ENCODE measurements around the gene BBX.
A peak's percentile ranks its signal among the peaks of the same experiment; 100 is the strongest.

BBX gene

GRCh38 chr3:107598926-107599771 lies 76.4 kb downstream of the BBX start:
- no peak for TF ChIP-seq POLR2A (IDR thresholded peaks at IDR 0.05; ENCODE audit: low read depth, low read length)
- DNase-seq (ENCODE audit: insufficient read length, low spot score): no peak

GRCh38 chr3:107599772-107600145 lies 77.0 kb downstream of the BBX start:
- TF ChIP-seq POLR2A (IDR thresholded peaks at IDR 0.05; ENCODE audit: low read depth, low read length): no peak
- DNase-seq (ENCODE audit: insufficient read length, low spot score) (no peak), FAIRE-seq (no peak)

More at GRCh38 chr3:107598926-107599771, 76.4 kb downstream of the BBX start:
- FAIRE-seq: peak; percentile 85

- DNase-seq (ENCODE audit: insufficient read length, low spot score) (no peak), FAIRE-seq (no peak)
- no peak for TF ChIP-seq POLR2A (IDR thresholded peaks at IDR 0.05; ENCODE audit: low read depth, low read length)
These were observed 78.0 kb downstream of the BBX start for GRCh38 chr3:107600780-107601179.

- TF ChIP-seq POLR2A (IDR thresholded peaks at IDR 0.05; ENCODE audit: low read depth, low read length): no peak
- DNase-seq (ENCODE audit: insufficient read length, low spot score) (no peak), FAIRE-seq (peak; percentile 11)
These were observed 81.5 kb downstream of the BBX start for GRCh38 chr3:107604057-107604822.

- no peak for TF ChIP-seq POLR2A (IDR thresholded peaks at IDR 0.05; ENCODE audit: low read depth, low read length)
- DNase-seq (ENCODE audit: insufficient read length, low spot score) (no peak), FAIRE-seq (no peak)
These were observed 89.2 kb downstream of the BBX start for GRCh38 chr3:107611775-107612469.

- FAIRE-seq: no peak
- no peak for TF ChIP-seq POLR2A (IDR thresholded peaks at IDR 0.05; ENCODE audit: low read depth, low read length)
These were observed 89.9 kb downstream of the BBX start for GRCh38 chr3:107612664-107613084.

GRCh38 chr3:107619549-107619948 lies 96.8 kb downstream of the BBX start:
- FAIRE-seq: peak; percentile 52
- TF ChIP-seq POLR2A (IDR thresholded peaks at IDR 0.05; ENCODE audit: low read depth, low read length): no peak
- DNase-seq (ENCODE audit: insufficient read length, low spot score): no peak

More at GRCh38 chr3:107612664-107613084, 89.9 kb downstream of the BBX start:
- DNase-seq (ENCODE audit: insufficient read length, low spot score): no peak

- FAIRE-seq: peak; percentile 75
- TF ChIP-seq POLR2A (IDR thresholded peaks at IDR 0.05; ENCODE audit: low read depth, low read length): no peak
- no peak for DNase-seq (ENCODE audit: insufficient read length, low spot score)
These were observed 97.8 kb downstream of the BBX start for GRCh38 chr3:107620534-107620933.

GRCh38 chr3:107621465-107621864 lies 98.7 kb downstream of the BBX start:
- TF ChIP-seq POLR2A (IDR thresholded peaks at IDR 0.05; ENCODE audit: low read depth, low read length): no peak
- no peak for FAIRE-seq
- no peak for DNase-seq (ENCODE audit: insufficient read length, low spot score)

- no peak for TF ChIP-seq POLR2A (IDR thresholded peaks at IDR 0.05; ENCODE audit: low read depth, low read length)
- no peak for DNase-seq (ENCODE audit: insufficient read length, low spot score)
- FAIRE-seq: no peak
These were observed 105.3 kb downstream of the BBX start for GRCh38 chr3:107627962-107628542.

GRCh38 chr3:107629566-107629965 lies 106.8 kb downstream of the BBX start:
- no peak for TF ChIP-seq POLR2A (IDR thresholded peaks at IDR 0.05; ENCODE audit: low read depth, low read length)
- DNase-seq (ENCODE audit: insufficient read length, low spot score) (no peak), FAIRE-seq (no peak)

GRCh38 chr3:107630779-107631178 lies 108.0 kb downstream of the BBX start:
- FAIRE-seq (no peak), DNase-seq (ENCODE audit: insufficient read length, low spot score) (no peak)
- TF ChIP-seq POLR2A (IDR thresholded peaks at IDR 0.05; ENCODE audit: low read depth, low read length): no peak

GRCh38 chr3:107632576-107632975 lies 109.8 kb downstream of the BBX start:
- no peak for TF ChIP-seq POLR2A (IDR thresholded peaks at IDR 0.05; ENCODE audit: low read depth, low read length)
- DNase-seq (ENCODE audit: insufficient read length, low spot score) (no peak), FAIRE-seq (no peak)

Measured in H54 (cell line).